CD14-positive monocyte (primary cell): ENCODE results near the gene FNDC3B. TPM values are rescaled to one million over a fixed set of nuclear protein-coding genes. Genes with fewer than 3 reads are reported as not detected.

Experiments
- DNase-seq, 3 donors: peaks; one replicate each; pipeline ENCODE4 v3.0.0-alpha.2; 2011 to 2022
- H2AFZ ChIP-seq: 2 replicates; pipeline ENCODE4 v1.6.0; 2012; ENCODE audit warnings: mild to moderate bottlenecking, low read depth, low read length, inconsistent platforms; ENCODE audit not compliant: insufficient read depth, poor library complexity, severe bottlenecking
- H3K27ac ChIP-seq, 2 donors: 1 replicate in 1 of 2; 2 replicates in 1 of 2; pipeline ENCODE4 v1.5.1; 2012 to 2013; ENCODE audit warnings: low read length in 2 of 2, control low read depth in 1 of 2, inconsistent platforms in 1 of 2, low read depth in 1 of 2, mild to moderate bottlenecking in 1 of 2
- H3K27me3 ChIP-seq, 2 donors: one replicate each; pipeline versions ENCODE4 v1.6.0 to v1.6.1; 2011 to 2013; ENCODE audit warnings: low read length in 2 of 2; ENCODE audit not compliant: control insufficient read depth in 2 of 2, insufficient read depth in 2 of 2
- H3K36me3 ChIP-seq, 2 donors: replicated peaks in 1 of 2; 1 replicate in 1 of 2; 2 replicates in 1 of 2; pipeline versions ENCODE4 v1.5.1 to v1.6.1; 2012 to 2013; ENCODE audit warnings: low read length in 2 of 2, control low read depth in 1 of 2, inconsistent platforms in 1 of 2, mild to moderate bottlenecking in 1 of 2; ENCODE audit not compliant: insufficient read depth in 2 of 2, control insufficient read depth in 1 of 2
- H3K4me1 ChIP-seq, 2 donors: 1 replicate in 1 of 2; 2 replicates in 1 of 2; pipeline versions ENCODE4 v1.5.1 to v1.6.1; 2012 to 2013; ENCODE audit warnings: low read length in 2 of 2, control low read depth in 1 of 2, inconsistent platforms in 1 of 2, mild to moderate bottlenecking in 1 of 2, moderate library complexity in 1 of 2; ENCODE audit not compliant: insufficient read depth in 2 of 2, control insufficient read depth in 1 of 2
- H3K4me2 ChIP-seq: replicated peaks from 2 replicates; pipeline ENCODE3; 2012; ENCODE audit warnings: low read length, moderate library complexity, mild to moderate bottlenecking; ENCODE audit not compliant: poor library complexity, severe bottlenecking; ENCODE audit errors: extremely low read depth
- H3K4me3 ChIP-seq, 3 experiments: fragments of 200-600 bp in 1 of 3; sonication (generic) in 1 of 3; replicated peaks in 1 of 3; 1 replicate in 2 of 3; 2 replicates in 1 of 3; pipeline ENCODE4 v1.5.1; 2011 to 2013; ENCODE audit warnings: low read length in 3 of 3, mild to moderate bottlenecking in 3 of 3, control low read depth in 2 of 3, low read depth in 2 of 3, inconsistent platforms in 1 of 3, moderate library complexity in 1 of 3
- H3K79me2 ChIP-seq: 2 replicates; pipeline ENCODE4 v1.6.0; 2012; ENCODE audit warnings: mild to moderate bottlenecking, control low read depth, inconsistent platforms, low read length, moderate library complexity; ENCODE audit not compliant: insufficient read depth
- H3K9ac ChIP-seq: 2 replicates; pipeline ENCODE4 v1.6.0; 2017; ENCODE audit warnings: low read length, mild to moderate bottlenecking; ENCODE audit not compliant: insufficient read depth, poor library complexity, severe bottlenecking
- H3K9me3 ChIP-seq, 2 donors: replicated peaks in 1 of 2; 1 replicate in 1 of 2; 2 replicates in 1 of 2; pipeline versions ENCODE4 v1.5.1 to v1.6.1; 2012 to 2013; ENCODE audit warnings: low read length in 2 of 2, control low read depth in 1 of 2; ENCODE audit not compliant: control insufficient read depth in 1 of 2, insufficient read depth in 1 of 2
- H4K20me1 ChIP-seq: 2 replicates; pipeline ENCODE4 v1.6.0; 2012; ENCODE audit warnings: mild to moderate bottlenecking, low read length, control low read depth, moderate library complexity; ENCODE audit not compliant: insufficient read depth
- H3K27ac Mint-ChIP-seq, 7 donors: one replicate each; pipeline ENCODE4 v1.8.0; 2020; ENCODE audit warnings: mild to moderate bottlenecking in 7 of 7, mixed read lengths in 7 of 7, moderate library complexity in 6 of 7, inconsistent platforms in 2 of 7
- H3K27me3 Mint-ChIP-seq, 3 donors: one replicate each; pipeline ENCODE4 v1.8.0; 2021 to 2022; ENCODE audit warnings: low read depth in 3 of 3, mild to moderate bottlenecking in 3 of 3, mixed read lengths in 3 of 3, moderate library complexity in 3 of 3, inconsistent platforms in 1 of 3
- H3K36me3 Mint-ChIP-seq, 2 donors: one replicate each; pipeline ENCODE4 v1.8.0; 2020; ENCODE audit warnings: mixed read lengths in 2 of 2, inconsistent platforms in 1 of 2, mild to moderate bottlenecking in 1 of 2
- H3K4me1 Mint-ChIP-seq: one replicate; pipeline ENCODE4 v1.8.0; 2020; ENCODE audit warnings: mild to moderate bottlenecking, mixed read lengths
- H3K4me3 Mint-ChIP-seq, 2 donors: one replicate each; pipeline ENCODE4 v1.8.0; 2020; ENCODE audit warnings: mild to moderate bottlenecking in 2 of 2, mixed read lengths in 2 of 2, moderate library complexity in 1 of 2
- H3K9me3 Mint-ChIP-seq, 7 donors: one replicate each; pipeline ENCODE4 v1.8.0; 2020 to 2022; ENCODE audit warnings: mixed read lengths in 7 of 7, mild to moderate bottlenecking in 6 of 7, moderate library complexity in 6 of 7, inconsistent platforms in 2 of 7
- CTCF ChIP-seq: fragments of 200-600 bp; IDR thresholded peaks from one replicate; pipeline ENCODE4 v1.8.0; 2022; ENCODE audit warnings: antibody characterized with exemption, mild to moderate bottlenecking
- WGBS: methylation state at CpG from one replicate; pipeline ENCODE4 v1.1.5; 2013; ENCODE audit warnings: missing lambda C conversion rate; ENCODE audit not compliant: insufficient coverage; 5-methylcytosine and 5-hydroxymethylcytosine counted together
- intact Hi-C, 2 donors: fragments of 100-400 bp; cut with micrococcal nuclease; formaldehyde crosslinking; loops; one replicate each; pipeline versions ENCODE4 v1.15.0 to v1.15.1; 2023
- polyA plus RNA-seq, 3 donors: library from polyadenylated mRNA; depleted of rRNA in 1 of 3; unstranded in 2 of 3; stranded (reverse) in 1 of 3; fragments of 300-500 nt in 2 of 3; fragments of >200 nt in 1 of 3; fragmentation: Illumina TruSeq in 2 of 3; gene quantifications; 1 replicate in 2 of 3; 2 replicates in 1 of 3; pipeline ENCODE4 v1.2.3, GENCODE V29; 2012 to 2021

The FNDC3B gene
- polyA plus RNA-seq, 3 donors = 19.6 to 36.1 (median 25.7) TPM

- peaks cover 83% of the 10 kb centered on the region for H3K4me1 Mint-ChIP-seq
- peak overlapping the region; percentile 57 to 100 for H3K27ac ChIP-seq
- 88% methylated on average over 2 of the region's 4 CpGs for WGBS
Measured at GRCh38 chr3:172133838-172134237, 94.5 kb downstream of the FNDC3B start.

GRCh38 chr3:172134352-172134751, 95.0 kb downstream of the FNDC3B start:
- WGBS = no CpG with 5 or more reads among the region's 2 CpGs
- no peak overlapping the region for H2AFZ ChIP-seq
- H3K27me3 ChIP-seq = no peaks in the 10 kb centered on the region
- Mint-ChIP-seq H3K36me3 (peaks cover 31 to 38% of the 10 kb centered on the region in 2 donors), H3K4me1 (peaks cover 82% of the 10 kb centered on the region), H3K27ac (peak overlapping the region; percentile 92 to 98 (median 97)), H3K9me3 (no peaks in the 10 kb centered on the region), H3K4me3 (peak overlapping the region in 1 of 2 donors; percentile 42), H3K27me3 (no peaks in the 10 kb centered on the region)
- no peaks in the 10 kb centered on the region for H3K9me3 ChIP-seq
- no peak for TF ChIP-seq CTCF
- no peaks in the 10 kb centered on the region for H4K20me1 ChIP-seq
- H3K4me1 ChIP-seq = peaks cover 85 to 91% of the 10 kb centered on the region in 2 donors
- peaks cover 84% of the 10 kb centered on the region for H3K79me2 ChIP-seq
- no peak overlapping the region for H3K9ac ChIP-seq
- peak overlapping the region in 1 of 3 experiments; percentile 39 for H3K4me3 ChIP-seq
- H3K4me2 ChIP-seq = peak overlapping the region; percentile 64
- intact Hi-C loops = no loop called here
- DNase-seq = peak; percentile 49 to 87 (median 81)
- H3K27ac ChIP-seq = peak overlapping the region in 1 of 2 donors; percentile 100
- H3K36me3 ChIP-seq = no peaks in the 10 kb centered on the region

More at GRCh38 chr3:172133838-172134237, 94.5 kb downstream of the FNDC3B start:
- no peaks in the 10 kb centered on the region for H3K9me3 ChIP-seq
- no peak for TF ChIP-seq CTCF
- no peaks in the 10 kb centered on the region for H4K20me1 ChIP-seq
- H3K79me2 ChIP-seq = peaks cover 84% of the 10 kb centered on the region
- DNase-seq = peak in 1 of 3 donors; percentile 38
- H2AFZ ChIP-seq = no peak overlapping the region
- Mint-ChIP-seq H3K27ac (peak overlapping the region; percentile 92 to 98 (median 97)), H3K27me3 (no peaks in the 10 kb centered on the region), H3K36me3 (peaks cover 31 to 38% of the 10 kb centered on the region in 2 donors), H3K4me3 (peak overlapping the region in 1 of 2 donors; percentile 42), H3K9me3 (no peaks in the 10 kb centered on the region)
- H3K9ac ChIP-seq = no peak overlapping the region
- peaks cover 85 to 91% of the 10 kb centered on the region in 2 donors for H3K4me1 ChIP-seq
- H3K27me3 ChIP-seq = no peaks in the 10 kb centered on the region
- intact Hi-C loops = no loop called here
- peak overlapping the region in 1 of 3 experiments; percentile 39 for H3K4me3 ChIP-seq
- H3K36me3 ChIP-seq = no peaks in the 10 kb centered on the region
- H3K4me2 ChIP-seq = peak overlapping the region; percentile 64
